GM18861 (cell line): ENCODE data around the gene ALG9.

Experiments used
- ATAC-seq: cut with Tn5 transposase; IDR thresholded peaks from one replicate; pipeline ENCODE4 v1.9.1; 2021; ENCODE audit not compliant: unreplicated experiment

The ALG9 gene

DNA sequence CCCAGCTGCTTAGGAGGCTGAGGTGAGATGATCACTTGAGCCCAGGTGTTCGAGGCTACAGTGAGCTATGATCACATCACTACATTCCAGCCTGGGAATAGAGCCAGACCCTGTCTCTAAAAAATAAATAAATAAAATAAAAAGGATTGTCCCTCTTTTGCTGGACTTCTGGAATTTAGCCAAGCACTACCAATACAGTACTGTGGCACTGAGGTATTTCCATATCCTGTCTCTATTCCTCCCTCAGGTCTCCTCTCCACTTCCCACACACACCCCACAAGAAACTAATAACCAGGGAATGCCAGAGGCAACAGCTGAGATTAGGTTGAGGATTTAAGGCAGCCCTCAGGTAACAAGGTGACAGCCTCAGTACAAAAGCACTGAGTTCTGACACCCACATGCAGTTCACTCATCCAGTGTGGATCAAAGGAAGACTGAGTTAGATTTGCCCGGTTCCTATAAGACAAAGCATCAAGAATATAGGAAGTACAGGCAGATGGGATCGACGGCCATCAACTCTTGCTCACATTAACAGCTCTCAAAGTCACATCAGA is 100.7 kb downstream of the ALG9 start:
- no peak for ATAC-seq

DNA sequence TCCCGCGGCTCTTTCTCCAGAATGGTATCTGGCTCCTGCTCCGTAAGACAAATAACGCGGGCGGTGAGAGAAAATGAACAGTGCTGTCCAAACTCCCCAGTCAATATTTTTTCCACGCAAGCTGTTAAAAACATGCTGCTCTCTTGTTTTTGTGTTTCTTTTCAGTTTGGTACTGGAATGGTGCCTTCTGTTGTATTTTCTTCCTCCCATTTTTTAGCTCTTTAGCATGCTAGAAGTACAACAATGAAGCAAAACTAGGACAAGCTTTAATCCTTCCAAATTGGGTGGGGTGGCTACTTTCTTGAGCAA is 104.6 kb downstream of the ALG9 start:
- no peak for ATAC-seq

GRCh38 chr11:111765984-111766833 is 105.2 kb downstream of the ALG9 start, which contains the start of gene PPP2R1B:
Gene PPP2R1B (minus strand): TSS chr11:111766389. CDS start chr11:111766361, 28 bp downstream.
- peak; percentile 56 for ATAC-seq

DNA sequence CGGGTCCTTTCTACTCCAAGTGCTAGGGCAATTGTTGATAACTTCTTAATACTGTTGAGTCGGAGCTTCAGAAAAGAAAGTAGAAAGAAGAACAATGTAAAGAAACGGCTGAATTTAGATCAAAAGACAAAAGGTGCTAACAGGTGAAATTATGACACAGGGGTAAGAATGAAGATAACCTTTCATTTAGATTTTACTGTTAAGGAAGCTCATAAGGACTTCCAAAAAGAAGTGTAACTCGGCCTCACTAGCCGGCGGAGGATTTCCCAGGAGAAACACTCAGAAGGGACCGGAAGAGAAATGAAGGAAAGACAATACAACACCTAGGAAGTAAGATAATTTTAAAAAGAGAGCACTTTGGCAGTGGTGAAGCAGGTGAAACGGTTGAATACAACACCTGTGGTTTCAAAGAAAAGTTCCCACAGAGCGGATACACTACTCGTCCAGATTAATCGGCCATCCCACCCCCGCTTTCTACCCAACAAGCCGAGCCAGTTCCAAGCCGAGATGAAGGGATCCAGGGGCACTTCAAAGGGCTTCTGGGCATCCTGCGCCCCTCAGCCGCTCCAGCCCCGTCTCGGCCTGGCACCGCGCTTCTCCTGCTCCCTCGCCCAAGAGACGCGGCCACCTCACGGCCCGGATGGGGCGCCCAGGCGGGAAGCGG is 105.9 kb downstream of the ALG9 start:
- no peak for ATAC-seq

DNA sequence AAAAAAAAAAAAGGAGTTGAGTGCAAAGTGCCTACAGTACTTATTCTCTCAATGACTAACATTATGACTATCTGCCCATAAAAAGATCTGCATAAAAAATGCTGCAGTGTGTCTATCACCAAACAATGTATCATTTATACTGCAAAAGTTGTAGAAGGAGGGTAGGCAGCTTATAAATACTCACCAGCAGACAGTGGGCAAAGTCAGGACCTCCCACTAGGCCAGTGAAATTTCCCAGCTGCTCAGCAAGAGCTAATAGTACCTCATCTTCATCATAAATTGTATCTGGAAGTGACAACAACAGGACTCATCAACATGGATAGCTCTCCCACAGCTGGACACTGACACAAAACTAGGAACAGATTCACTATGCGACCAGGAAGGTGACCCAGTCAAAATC is 106.8 kb downstream of the ALG9 start:
- no peak for ATAC-seq

DNA sequence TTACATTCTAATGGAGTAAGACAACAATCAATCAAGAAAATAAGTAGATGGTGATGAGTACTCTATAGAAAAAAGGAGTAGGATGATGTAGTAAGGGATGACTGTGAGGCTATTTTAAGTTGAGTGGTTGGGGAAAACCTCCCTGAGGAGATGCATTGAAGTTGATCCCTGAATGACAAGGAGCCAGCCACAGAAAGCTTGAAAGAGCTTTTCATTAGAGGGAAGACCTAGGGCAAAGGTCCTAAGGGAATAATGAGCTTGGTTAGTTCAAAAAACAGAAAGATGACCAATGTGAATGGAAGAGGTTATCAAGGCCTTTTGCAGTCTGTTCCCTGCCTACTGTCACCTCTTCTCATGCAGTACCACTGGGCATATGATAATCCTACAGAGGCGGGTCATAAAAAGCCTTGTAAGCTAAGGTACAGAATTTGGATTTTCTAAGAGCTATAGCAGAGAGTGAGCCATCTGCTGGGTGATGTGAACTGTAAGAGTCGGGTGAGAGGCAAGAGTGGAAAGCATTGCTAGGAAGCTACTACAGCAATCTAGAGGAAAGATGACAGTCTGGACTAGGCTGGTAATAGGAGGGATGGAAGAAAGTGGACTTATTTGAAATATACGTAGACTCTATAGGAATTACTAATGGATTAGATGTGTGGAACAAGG is 108.3 kb downstream of the ALG9 start:
- ATAC-seq, result no peak

- no peak for ATAC-seq
Measured at GRCh38 chr11:111762526-111762925, 108.9 kb downstream of the ALG9 start.

DNA sequence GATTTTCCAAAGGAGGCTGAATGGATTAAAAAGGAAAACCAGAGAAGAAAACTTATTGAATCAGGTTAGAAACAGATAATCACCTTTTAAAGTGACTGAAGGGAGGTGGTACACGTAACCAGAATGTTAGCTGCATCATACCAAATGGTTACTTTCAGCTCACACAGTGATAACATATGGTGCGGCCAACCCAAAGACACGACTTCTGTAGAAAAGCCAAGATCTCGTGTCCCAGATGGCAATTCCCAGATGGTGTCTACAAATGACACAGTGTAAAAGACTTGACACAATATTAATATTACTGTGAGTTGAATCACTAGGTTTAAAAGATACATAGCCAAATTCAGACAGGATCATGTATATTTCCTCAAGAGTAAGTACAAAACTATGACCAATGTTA is 110.3 kb downstream of the ALG9 start:
- no peak for ATAC-seq

GRCh38 chr11:111759778-111760407 is 111.5 kb downstream of the ALG9 start:
- ATAC-seq, result no peak

- ATAC-seq, result no peak
Measured at GRCh38 chr11:111759376-111759775, 112.0 kb downstream of the ALG9 start.

DNA sequence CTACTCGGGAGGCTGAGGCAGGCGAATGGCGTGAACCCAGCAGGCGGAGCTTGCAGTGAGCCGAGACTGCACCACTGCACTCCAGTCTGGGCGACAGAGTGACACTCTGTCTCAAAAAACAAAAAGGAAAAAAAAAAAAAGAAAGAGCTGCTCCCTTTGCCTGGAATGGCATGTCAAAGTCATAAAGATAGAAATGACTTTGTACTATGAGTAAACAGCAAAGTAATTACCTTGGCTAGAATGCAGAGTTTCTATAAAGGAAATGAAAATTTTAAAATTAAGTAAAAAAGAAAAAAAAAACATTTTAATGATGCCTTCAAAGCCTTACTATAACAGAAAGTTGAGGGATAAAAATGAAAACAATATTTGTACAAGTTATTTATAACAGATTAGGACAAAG is 115.3 kb downstream of the ALG9 start:
- no peak for ATAC-seq

- no peak for ATAC-seq
Measured at GRCh38 chr11:111749646-111750045, 121.7 kb downstream of the ALG9 start.

DNA sequence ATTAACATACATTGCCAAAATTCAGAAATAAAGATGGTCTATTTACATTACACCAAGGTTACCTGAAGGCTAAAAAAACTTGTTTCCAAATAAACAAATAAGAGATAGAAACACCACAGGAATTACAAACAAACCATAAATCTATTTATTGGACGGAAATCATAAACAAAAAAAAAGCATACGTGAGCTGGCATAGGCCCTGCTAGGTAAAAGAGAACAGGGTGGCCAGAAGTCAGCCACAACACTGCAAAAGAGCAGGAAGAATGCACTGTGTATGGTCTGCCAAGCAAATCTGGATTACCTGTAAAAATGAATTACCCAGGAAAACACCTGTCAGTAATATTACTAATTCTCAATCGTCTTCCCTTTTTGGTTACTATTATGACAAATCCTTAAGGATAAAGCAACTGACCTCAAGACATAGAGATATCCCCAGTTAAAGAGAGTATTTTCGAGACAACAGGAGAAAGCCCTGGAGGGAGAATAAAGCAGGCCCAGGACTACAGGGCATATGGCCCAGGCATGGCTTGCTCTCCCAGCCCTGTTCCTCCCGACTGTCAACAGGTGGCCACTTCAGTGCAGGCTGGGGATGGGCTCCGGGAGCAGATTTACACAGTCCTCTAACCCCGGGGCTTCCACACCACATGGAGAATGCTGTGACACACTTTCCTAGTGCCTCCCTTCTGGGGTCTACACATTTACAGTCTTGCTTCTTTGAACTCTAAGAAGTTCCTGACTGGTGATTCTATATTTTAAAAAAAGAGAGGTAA is 123.2 kb downstream of the ALG9 start:
- no peak for ATAC-seq

- no peak for ATAC-seq
Measured at GRCh38 chr11:111745719-111746504, 125.5 kb downstream of the ALG9 start.

- ATAC-seq, result no peak
Measured at GRCh38 chr11:111743700-111744099, 127.7 kb downstream of the ALG9 start.

DNA sequence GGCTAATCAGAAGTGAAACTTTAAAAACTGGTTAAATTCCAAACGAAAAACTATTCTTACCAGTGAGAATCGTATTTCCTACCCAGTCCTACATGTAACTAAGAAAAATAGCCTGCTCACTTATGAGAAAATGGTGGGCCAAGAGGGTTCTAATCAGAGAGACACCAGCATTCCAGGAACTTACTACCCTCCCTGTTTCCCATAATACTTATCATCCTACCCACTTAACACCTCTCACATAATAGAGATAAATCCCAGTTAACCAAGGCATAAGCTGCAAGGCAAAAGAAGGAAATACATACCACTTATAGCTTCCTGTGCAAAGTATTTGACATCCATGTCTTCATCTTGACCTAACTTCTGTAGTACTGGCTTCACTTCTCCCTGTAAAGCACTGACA is 129.6 kb downstream of the ALG9 start:
- no peak for ATAC-seq

GRCh38 chr11:111739299-111739698 is 132.1 kb downstream of the ALG9 start:
- no peak for ATAC-seq

- ATAC-seq, result no peak
Measured at GRCh38 chr11:111737444-111738210, 133.8 kb downstream of the ALG9 start.
